ENCODE measurements around the gene TTC39B.

Gene TTC39B

DNA sequence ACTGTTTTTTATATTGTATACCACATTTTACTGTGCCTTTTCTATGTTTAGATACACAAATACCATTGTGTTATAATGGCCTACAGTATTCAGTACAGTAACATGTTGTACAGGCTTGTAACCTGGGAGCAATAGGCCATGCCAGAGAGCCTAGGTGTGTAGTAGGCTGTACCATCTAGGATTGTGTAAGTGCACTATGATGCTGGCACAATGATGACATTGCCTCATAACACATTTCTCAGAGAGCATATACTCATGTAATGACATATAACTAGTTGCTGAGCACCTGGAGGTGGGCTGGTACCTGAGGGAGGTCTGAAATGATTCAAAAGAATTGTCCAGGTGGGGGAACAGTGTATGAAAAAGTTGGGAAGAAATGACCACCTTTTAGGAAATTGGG lies 13.9 kb downstream of the TTC39B start:
- no peak for DNase-seq (ENCODE audit: low read depth)
- TF ChIP-seq, protein P1, sequence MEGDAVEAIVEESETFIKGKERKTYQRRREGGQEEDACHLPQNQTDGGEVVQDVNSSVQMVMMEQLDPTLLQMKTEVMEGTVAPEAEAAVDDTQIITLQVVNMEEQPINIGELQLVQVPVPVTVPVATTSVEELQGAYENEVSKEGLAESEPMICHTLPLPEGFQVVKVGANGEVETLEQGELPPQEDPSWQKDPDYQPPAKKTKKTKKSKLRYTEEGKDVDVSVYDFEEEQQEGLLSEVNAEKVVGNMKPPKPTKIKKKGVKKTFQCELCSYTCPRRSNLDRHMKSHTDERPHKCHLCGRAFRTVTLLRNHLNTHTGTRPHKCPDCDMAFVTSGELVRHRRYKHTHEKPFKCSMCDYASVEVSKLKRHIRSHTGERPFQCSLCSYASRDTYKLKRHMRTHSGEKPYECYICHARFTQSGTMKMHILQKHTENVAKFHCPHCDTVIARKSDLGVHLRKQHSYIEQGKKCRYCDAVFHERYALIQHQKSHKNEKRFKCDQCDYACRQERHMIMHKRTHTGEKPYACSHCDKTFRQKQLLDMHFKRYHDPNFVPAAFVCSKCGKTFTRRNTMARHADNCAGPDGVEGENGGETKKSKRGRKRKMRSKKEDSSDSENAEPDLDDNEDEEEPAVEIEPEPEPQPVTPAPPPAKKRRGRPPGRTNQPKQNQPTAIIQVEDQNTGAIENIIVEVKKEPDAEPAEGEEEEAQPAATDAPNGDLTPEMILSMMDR (conservative IDR thresholded peaks at IDR 0.05; ENCODE audit: low read length): no peak

DNA sequence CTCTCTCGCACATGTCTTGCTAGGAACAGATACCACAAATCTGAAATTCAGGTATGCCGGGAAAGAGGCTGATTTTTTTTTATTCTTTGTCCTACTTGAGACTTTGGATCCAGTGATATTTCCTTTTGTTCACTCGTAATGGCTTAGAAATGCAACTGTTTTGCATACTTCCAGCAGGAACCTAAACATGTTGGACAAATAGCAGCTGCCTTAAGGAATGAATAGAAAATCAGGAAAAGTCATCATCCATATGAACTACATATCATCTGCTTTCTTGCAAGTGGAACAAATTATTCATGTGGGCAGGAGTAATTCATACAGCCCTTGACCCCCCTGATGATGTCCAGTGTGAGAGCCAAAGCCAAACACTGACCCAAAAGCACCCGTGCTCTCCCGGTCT lies 17.4 kb downstream of the TTC39B start:
- TF ChIP-seq, protein P1 (conservative IDR thresholded peaks at IDR 0.05; ENCODE audit: low read length): no peak
- H3K4me3 ChIP-seq (ENCODE audit: low read length): no peak overlapping the region
- no peak for DNase-seq (ENCODE audit: low read depth)

More for the DNA sequence above, 13.9 kb downstream of the TTC39B start:
- H3K4me3 ChIP-seq (ENCODE audit: low read length): no peak overlapping the region

DNA sequence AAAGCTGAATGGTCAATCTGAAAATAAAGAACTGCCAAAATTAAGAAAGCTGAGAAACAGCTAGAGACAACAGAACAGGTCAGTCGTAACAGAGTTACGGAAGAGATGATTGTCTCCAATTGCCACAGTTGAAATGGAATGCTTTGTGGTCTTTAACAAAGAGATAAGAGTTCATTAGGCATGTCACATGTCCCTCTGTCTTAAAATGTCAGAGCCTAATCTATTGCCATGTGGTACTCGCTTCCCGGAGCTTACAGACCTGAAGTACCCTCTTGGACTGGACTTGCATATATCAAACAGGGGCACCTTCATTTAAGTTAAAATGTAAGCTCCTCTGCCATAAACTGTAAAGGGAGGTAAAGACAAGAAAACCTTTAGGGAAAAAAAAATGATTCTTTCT lies 19.7 kb downstream of the TTC39B start:
- DNase-seq (ENCODE audit: low read depth): no peak
- H3K4me3 ChIP-seq (ENCODE audit: low read length): no peak overlapping the region
- TF ChIP-seq, protein P1 (conservative IDR thresholded peaks at IDR 0.05; ENCODE audit: low read length): no peak

DNA sequence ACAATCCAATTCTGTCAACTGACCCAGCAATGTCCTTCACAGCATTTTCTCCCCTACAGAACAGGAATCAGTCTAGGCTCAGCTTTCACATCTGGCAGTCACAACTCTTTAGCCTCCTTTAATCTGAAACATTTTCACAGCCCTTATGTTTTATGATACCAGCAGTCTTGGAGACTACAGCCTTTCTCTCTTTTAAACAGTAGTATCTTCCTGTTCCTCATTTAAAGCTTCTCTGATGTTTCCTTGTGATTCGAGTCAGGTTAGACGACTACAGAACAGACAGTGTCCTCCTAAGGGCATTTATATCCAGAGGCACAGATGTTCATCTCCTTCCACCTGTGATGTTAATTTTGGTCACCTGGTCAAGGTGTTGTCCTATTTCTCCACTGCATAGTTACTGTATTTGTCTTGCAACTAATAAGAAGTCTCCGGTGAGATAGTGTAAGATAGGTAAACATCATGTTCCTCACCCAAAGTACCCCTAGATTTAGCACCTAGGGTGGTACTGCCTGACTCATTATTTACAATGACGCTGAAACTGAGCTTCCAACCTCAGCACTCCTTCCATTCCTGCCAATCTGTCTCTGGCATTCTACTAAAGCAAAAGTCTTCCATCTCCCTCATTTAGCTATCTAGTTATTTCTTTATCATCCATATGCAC lies 20.7 kb downstream of the TTC39B start:
- H3K4me3 ChIP-seq (ENCODE audit: low read length): no peak overlapping the region
- DNase-seq (ENCODE audit: low read depth): no peak
- TF ChIP-seq, protein P1 (conservative IDR thresholded peaks at IDR 0.05; ENCODE audit: low read length): no peak

DNA sequence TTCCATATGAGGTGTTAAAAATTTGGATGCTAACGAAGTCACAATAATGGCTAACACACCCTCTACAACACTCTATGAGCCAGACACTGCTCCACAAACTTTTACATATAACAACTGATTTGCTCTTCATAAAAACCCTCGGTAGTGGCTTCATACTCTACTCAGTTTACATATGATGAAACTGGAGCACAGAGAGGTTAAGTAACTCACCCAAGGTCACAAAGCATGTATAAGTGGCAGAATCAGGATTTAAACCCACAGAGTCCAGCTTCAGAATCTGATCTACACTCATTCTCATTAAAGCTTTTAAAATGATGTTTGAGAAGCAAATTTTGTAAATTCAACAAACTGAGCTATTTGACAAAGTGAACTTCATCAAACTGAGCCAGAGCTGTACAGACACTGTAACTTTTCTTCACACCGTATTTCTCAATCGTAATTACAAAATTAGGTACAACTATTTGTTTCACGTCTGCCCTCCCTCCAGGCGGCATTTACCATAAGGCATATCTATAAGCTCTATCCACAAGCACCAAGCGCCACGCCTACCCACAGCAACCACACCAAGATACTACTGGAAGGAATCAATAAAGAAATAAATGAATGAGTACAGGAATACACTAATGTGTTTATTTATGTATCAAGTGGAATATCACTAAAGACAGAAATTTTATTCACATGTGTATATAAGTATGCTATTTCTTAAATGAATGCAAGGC lies 24.3 kb downstream of the TTC39B start:
- DNase-seq (ENCODE audit: low read depth): no peak
- no peak overlapping the region for H3K4me3 ChIP-seq (ENCODE audit: low read length)
- TF ChIP-seq, protein P1 (conservative IDR thresholded peaks at IDR 0.05; ENCODE audit: low read length): no peak

DNA sequence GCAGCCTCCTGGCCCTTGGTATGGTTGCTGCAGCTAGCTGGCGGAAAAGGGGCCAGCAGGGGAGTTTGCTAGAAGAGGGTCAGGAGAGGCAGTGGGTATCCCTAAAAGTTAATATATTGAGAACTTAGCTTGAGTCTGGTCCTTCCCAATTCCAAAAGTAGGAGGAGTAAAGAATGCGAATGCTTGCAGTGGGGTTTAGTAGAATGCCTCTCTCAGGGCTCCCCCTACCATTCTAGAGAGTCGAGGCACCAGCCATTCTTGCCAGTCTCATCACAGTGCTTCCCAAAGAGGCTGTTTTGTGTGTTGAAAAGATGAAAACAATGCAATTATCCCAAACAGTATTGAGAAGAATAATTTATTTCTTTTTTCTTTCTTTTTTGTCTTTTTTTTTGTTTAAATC lies 26.4 kb downstream of the TTC39B start:
- H3K4me3 ChIP-seq (ENCODE audit: low read length): no peak overlapping the region
- TF ChIP-seq, protein P1 (conservative IDR thresholded peaks at IDR 0.05; ENCODE audit: low read length): no peak

DNA sequence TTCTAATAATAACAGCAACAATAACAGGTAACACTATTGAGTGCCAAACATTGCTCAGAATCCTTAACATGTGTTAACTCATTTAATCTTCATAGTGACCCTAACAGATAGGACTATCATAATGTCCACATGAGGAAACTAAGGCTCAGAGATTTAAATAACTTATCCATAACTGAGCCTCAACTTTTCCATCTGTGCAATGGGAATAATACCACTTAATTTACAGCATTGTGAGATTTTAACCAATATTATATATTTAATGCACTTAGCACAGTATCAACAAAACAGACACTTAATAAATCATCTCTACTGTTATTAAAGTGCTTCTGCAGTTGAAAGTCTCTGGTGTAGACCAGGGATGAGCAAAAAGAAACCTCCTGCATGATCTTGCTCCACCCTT lies 28.2 kb downstream of the TTC39B start:
- DNase-seq (ENCODE audit: low read depth): no peak
- H3K4me3 ChIP-seq (ENCODE audit: low read length): no peak overlapping the region
- TF ChIP-seq, protein P1 (conservative IDR thresholded peaks at IDR 0.05; ENCODE audit: low read length): no peak

More for the DNA sequence above, 26.4 kb downstream of the TTC39B start:
- no peak for DNase-seq (ENCODE audit: low read depth)

Measured in AG10803 (cell line).